Measurements from ENCODE around the gene AGPS. TPM values are rescaled to one million over a fixed set of nuclear protein-coding genes. Genes with fewer than 3 reads are reported as not detected.
A peak's percentile ranks its signal among the peaks of the same experiment; 100 is the strongest.

AGPS gene
- total and polyA plus RNA-seq, 10 of the 15 experiments (the other 5 are each of a cell fraction or from before 2014, with no cell fraction given), result 7.9 to 54.2 (median 38.7) TPM

DNA sequence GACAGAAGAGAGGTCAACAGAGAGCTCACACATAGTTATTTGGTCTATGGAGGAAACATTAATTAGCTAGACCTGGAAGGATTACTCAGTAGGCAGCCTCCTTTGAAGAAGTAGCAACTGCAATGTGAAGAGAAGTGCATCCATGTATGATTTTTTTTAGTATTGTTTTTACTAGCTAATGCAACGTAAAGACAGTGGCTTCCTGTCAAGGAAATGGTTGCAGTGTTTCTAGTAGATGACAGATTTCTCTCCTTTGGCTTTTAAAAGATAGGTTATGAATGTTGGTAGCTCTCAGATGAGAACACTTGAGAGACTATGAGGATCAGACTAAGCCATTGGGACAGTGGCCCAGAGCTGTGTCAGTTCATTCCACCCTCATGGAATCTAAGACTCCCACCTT lies 175.8 kb downstream of the AGPS start:
- TF ChIP-seq, protein P1, sequence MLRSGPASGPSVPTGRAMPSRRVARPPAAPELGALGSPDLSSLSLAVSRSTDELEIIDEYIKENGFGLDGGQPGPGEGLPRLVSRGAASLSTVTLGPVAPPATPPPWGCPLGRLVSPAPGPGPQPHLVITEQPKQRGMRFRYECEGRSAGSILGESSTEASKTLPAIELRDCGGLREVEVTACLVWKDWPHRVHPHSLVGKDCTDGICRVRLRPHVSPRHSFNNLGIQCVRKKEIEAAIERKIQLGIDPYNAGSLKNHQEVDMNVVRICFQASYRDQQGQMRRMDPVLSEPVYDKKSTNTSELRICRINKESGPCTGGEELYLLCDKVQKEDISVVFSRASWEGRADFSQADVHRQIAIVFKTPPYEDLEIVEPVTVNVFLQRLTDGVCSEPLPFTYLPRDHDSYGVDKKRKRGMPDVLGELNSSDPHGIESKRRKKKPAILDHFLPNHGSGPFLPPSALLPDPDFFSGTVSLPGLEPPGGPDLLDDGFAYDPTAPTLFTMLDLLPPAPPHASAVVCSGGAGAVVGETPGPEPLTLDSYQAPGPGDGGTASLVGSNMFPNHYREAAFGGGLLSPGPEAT (IDR thresholded peaks at IDR 0.05; ENCODE audit: low read depth), result no peak
- peak; percentile 19; the same call in 1 of the 2 replicates for TF ChIP-seq JUNB (IDR thresholded peaks at IDR 0.05)
- SMC1A ChIA-PET (ENCODE audit: uncharacterized antibody, unreplicated experiment), result interaction anchor here (1.1 to 1.5 kb wide), 3 partner anchors 9 to 102 kb away, joined by 3 to 4 read pairs (median 4); no protein-coding TSS in a partner anchor
- no peak overlapping the region for H3K4me3 ChIP-seq
- no peaks in the 10 kb centered on the region for H3K79me2 ChIP-seq (ENCODE audit: control insufficient read depth, insufficient read depth, low read length)
- H3K9me3 ChIP-seq (replicated peaks; ENCODE audit: control insufficient read depth, insufficient read depth, low read length), result no peaks in the 10 kb centered on the region
- no peak overlapping the region for H2AFZ ChIP-seq (ENCODE audit: control insufficient read depth, low read depth, low read length)
- in situ Hi-C loops (cut with MboI) (no loop called here), intact Hi-C loops (cut with micrococcal nuclease; ENCODE audit: unreplicated experiment) (no loop called here)
- WGBS (ENCODE audit: insufficient coverage, insufficient replicate concordance, low lambda C conversion rate, missing lambda C conversion rate), result 4% methylated on average over 1 of the region's 1 CpG
- ATAC-seq, result no peak; the same call in 1 of the 3 replicates
- no peak overlapping the region for H3K27ac ChIP-seq (ENCODE audit: control insufficient read depth, insufficient read depth)
- no peaks in the 10 kb centered on the region for H3K27me3 ChIP-seq (replicated peaks in 1 of 2; ENCODE audit: control insufficient read depth in 2 of 2, insufficient read depth in 2 of 2, low read length in 1 of 2)
- RAD21 ChIA-PET (ENCODE audit: unreplicated experiment), result no interaction called here
- H3K9ac ChIP-seq (ENCODE audit: control insufficient read depth, insufficient read depth, low read length), result no peak overlapping the region
- no peaks in the 10 kb centered on the region for H3K4me1 ChIP-seq (ENCODE audit: control insufficient read depth, insufficient read depth, low read length)
- H3K36me3 ChIP-seq (ENCODE audit: control insufficient read depth in 2 of 2, insufficient read depth in 2 of 2, low read length in 1 of 2), result no peaks in the 10 kb centered on the region
- no peak overlapping the region for H3K4me2 ChIP-seq (ENCODE audit: control insufficient read depth, insufficient read depth)
- FAIRE-seq, result peak; percentile 80
- no peaks in the 10 kb centered on the region for H4K20me1 ChIP-seq (ENCODE audit: control insufficient read depth, insufficient read depth)
- POLR2A ChIA-PET, result no interaction called here
- CTCF ChIA-PET, result interaction anchor here (1.2 kb wide), 1 partner anchor 36 kb away, joined by 3 read pairs; no protein-coding TSS in a partner anchor
- no peak for DNase-seq (ENCODE audit: low read depth, low spot score)
- no TSS peak for BruUV-seq (replicated peaks)

DNA sequence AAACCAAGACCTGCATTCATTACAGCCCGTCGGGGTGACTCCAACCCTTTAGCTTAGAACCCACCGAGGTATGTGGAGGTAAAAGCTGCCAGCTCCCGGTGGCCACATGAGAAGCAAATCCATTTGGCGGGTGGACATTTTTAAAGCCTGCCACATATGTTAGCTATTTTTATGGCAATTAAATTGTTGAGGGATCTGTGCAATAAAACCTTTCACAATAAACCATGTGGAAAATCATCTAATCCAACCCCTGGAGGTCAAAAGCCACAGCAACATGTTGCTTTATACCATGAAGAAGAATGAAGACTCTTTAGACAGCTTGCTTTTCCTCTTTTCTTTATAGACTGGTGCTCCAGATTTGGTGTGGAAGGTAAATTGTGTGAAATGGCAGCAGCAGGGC lies 176.3 kb downstream of the AGPS start:
- H3K36me3 ChIP-seq (ENCODE audit: control insufficient read depth in 2 of 2, insufficient read depth in 2 of 2, low read length in 1 of 2), result no peaks in the 10 kb centered on the region
- no peak overlapping the region for H3K27ac ChIP-seq (ENCODE audit: control insufficient read depth, insufficient read depth)
- TF ChIP-seq, protein P2, sequence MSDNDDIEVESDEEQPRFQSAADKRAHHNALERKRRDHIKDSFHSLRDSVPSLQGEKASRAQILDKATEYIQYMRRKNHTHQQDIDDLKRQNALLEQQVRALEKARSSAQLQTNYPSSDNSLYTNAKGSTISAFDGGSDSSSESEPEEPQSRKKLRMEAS (IDR thresholded peaks at IDR 0.05; ENCODE audit: low read depth, low read length), result no peak
- TF ChIP-seq EZH2 (IDR thresholded peaks at IDR 0.05; ENCODE audit: borderline replicate concordance, control insufficient read depth, low read depth, low read length) (no peak), PAX8 (IDR thresholded peaks at IDR 0.05) (no peak), HDAC6 (IDR thresholded peaks at IDR 0.05; ENCODE audit: unreplicated experiment) (no peak), WRNIP1 (IDR thresholded peaks at IDR 0.05; ENCODE audit: borderline replicate concordance, low read depth, low read length) (no peak), NR2C2 (IDR thresholded peaks at IDR 0.05; ENCODE audit: borderline replicate concordance, control insufficient read depth, insufficient read length, low read depth) (no peak)
- H3K27me3 ChIP-seq (replicated peaks in 1 of 2; ENCODE audit: control insufficient read depth in 2 of 2, insufficient read depth in 2 of 2, low read length in 1 of 2), result no peaks in the 10 kb centered on the region
- no TSS peak for BruUV-seq (replicated peaks)
- H3K79me2 ChIP-seq (ENCODE audit: control insufficient read depth, insufficient read depth, low read length), result no peaks in the 10 kb centered on the region
- no peak overlapping the region for H3K9ac ChIP-seq (ENCODE audit: control insufficient read depth, insufficient read depth, low read length)
- H2AFZ ChIP-seq (ENCODE audit: control insufficient read depth, low read depth, low read length), result no peak overlapping the region
- RAD21 ChIA-PET (ENCODE audit: unreplicated experiment), result no interaction called here
- POLR2A ChIA-PET, result no interaction called here
- no peaks in the 10 kb centered on the region for H4K20me1 ChIP-seq (ENCODE audit: control insufficient read depth, insufficient read depth)
- DNase-seq (ENCODE audit: low read depth, low spot score) (no peak), ATAC-seq (no peak), FAIRE-seq (no peak)
- H3K9me3 ChIP-seq (replicated peaks; ENCODE audit: control insufficient read depth, insufficient read depth, low read length), result no peaks in the 10 kb centered on the region
- H3K4me2 ChIP-seq (ENCODE audit: control insufficient read depth, insufficient read depth), result no peak overlapping the region
- SMC1A ChIA-PET (ENCODE audit: uncharacterized antibody, unreplicated experiment), result interaction anchor here (1.1 to 1.5 kb wide), 2 partner anchors 10 to 101 kb away, joined by 3 to 4 read pairs; no protein-coding TSS in a partner anchor
- no peaks in the 10 kb centered on the region for H3K4me1 ChIP-seq (ENCODE audit: control insufficient read depth, insufficient read depth, low read length)
- in situ Hi-C loops (cut with MboI) (no loop called here), intact Hi-C loops (cut with micrococcal nuclease; ENCODE audit: unreplicated experiment) (no loop called here)
- H3K4me3 ChIP-seq, result no peak overlapping the region
- 28% methylated on average over 5 of the region's 5 CpGs for WGBS (ENCODE audit: insufficient coverage, insufficient replicate concordance, low lambda C conversion rate, missing lambda C conversion rate)
- CTCF ChIA-PET, result interaction anchor here (1.2 kb wide), 1 partner anchor 35 kb away, joined by 3 read pairs; no protein-coding TSS in a partner anchor
